ENCODE measurements around the gene ARHGAP26.

The ARHGAP26 gene

DNA sequence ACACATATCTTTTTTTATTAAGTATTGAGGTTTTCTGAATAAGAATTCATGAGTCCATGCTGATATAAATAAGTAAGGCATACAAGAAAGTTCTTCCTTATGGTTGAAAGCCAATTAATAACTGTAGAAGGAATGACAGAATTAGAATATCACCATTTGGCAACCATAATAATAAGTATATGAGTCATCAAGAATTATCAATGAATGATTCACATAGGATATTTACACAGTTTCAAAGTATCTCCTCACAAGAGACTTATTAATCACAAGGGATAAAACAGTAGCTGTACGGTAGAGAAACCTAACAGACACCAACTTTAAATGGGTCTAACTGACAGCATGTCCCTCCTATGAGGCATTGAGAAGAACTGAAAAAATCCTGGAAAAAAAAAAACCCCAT, 471.7 kb downstream of the ARHGAP26 start:
- no peak overlapping the region for H3K4me3 ChIP-seq (replicated peaks; ENCODE audit: low read depth, low read length)
- peak; percentile 18 for DNase-seq (ENCODE audit: low read depth)
- TF ChIP-seq, protein P1, sequence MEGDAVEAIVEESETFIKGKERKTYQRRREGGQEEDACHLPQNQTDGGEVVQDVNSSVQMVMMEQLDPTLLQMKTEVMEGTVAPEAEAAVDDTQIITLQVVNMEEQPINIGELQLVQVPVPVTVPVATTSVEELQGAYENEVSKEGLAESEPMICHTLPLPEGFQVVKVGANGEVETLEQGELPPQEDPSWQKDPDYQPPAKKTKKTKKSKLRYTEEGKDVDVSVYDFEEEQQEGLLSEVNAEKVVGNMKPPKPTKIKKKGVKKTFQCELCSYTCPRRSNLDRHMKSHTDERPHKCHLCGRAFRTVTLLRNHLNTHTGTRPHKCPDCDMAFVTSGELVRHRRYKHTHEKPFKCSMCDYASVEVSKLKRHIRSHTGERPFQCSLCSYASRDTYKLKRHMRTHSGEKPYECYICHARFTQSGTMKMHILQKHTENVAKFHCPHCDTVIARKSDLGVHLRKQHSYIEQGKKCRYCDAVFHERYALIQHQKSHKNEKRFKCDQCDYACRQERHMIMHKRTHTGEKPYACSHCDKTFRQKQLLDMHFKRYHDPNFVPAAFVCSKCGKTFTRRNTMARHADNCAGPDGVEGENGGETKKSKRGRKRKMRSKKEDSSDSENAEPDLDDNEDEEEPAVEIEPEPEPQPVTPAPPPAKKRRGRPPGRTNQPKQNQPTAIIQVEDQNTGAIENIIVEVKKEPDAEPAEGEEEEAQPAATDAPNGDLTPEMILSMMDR (IDR thresholded peaks at IDR 0.05; ENCODE audit: low read length, missing control alignments), result no peak

DNA sequence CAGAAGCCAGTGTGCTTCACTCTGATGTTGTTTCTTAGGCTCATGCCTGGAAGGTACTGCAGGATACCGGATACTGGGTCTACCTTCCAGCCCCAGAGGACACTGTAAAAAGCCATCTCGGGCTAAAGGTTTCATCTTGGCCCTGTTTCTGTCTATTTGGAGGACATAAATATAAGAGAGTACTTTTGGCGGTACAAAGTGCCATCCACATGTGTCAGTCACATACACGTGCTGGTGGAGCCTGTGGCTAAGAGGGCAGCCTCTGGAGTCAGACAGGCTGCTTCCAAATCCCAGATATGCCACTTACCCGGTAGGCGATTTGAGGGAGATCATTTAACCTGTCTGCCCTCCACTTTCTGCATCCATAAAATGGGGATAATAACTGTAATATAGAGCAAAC, 472.9 kb downstream of the ARHGAP26 start:
- DNase-seq (ENCODE audit: low read depth), result no peak
- H3K4me3 ChIP-seq (replicated peaks; ENCODE audit: low read depth, low read length), result no peak overlapping the region
- TF ChIP-seq, protein P1 (IDR thresholded peaks at IDR 0.05; ENCODE audit: low read length, missing control alignments), result no peak

DNA sequence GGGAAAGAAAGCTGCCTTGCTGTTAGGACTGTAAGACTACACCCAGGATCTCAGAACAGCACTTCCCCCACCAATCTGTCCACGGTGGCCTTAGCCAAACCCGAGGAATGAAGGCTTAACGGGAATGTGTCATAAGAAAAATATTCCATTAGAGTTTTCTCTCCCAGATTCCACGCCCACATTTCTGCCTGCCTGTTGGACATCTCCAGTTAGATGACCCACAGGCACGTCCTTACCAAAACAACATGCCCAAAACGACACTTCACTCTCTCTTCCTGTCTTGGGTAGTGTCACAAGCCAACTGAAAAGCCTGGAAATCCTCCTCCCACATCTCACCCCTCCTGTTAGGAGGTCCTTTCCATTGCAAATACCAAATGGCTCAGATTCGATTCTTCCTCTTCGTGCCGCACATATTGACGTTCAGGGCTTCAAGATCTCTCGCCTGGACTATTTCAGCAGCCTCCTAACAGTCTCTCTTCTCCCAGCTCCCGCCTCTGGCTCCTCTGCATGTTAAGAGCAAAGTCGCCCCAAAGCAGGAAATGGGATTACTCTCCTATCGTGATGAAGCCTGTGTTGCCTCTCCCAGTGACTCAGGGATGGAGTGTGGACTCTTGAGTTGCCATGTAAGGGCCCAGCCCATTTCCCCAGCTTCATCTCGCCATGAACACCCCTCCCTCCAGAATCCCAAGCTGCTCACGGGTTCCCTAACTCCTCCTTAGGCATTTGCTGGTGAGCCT, 474.0 kb downstream of the ARHGAP26 start:
- peak; percentile 96 for DNase-seq (ENCODE audit: low read depth)
- peak overlapping the region; percentile 33 for H3K4me3 ChIP-seq (replicated peaks; ENCODE audit: low read depth, low read length)
- TF ChIP-seq, protein P1 (IDR thresholded peaks at IDR 0.05; ENCODE audit: low read length, missing control alignments), result no peak

DNA sequence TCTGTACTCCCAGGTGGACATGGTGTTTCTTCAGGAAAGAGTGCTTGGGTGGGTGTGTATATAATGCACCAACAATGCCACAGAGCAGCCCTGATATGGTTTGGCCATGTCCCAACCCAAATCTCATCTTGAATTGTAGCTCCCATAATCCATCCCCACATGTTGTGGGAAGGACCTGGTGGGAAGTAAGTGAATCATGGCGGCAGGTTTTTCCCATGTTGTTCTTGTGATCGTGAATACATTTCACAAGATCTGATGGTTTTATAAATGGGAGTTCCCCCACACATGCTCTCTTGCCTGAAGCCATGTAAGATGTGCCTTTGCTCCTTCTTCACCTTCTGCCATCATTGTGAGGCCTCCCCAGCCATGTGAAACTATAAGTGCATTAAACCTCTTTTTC, 474.8 kb downstream of the ARHGAP26 start:
- TF ChIP-seq, protein P1 (IDR thresholded peaks at IDR 0.05; ENCODE audit: low read length, missing control alignments), result no peak
- H3K4me3 ChIP-seq (replicated peaks; ENCODE audit: low read depth, low read length), result no peak overlapping the region
- no peak for DNase-seq (ENCODE audit: low read depth)

DNA sequence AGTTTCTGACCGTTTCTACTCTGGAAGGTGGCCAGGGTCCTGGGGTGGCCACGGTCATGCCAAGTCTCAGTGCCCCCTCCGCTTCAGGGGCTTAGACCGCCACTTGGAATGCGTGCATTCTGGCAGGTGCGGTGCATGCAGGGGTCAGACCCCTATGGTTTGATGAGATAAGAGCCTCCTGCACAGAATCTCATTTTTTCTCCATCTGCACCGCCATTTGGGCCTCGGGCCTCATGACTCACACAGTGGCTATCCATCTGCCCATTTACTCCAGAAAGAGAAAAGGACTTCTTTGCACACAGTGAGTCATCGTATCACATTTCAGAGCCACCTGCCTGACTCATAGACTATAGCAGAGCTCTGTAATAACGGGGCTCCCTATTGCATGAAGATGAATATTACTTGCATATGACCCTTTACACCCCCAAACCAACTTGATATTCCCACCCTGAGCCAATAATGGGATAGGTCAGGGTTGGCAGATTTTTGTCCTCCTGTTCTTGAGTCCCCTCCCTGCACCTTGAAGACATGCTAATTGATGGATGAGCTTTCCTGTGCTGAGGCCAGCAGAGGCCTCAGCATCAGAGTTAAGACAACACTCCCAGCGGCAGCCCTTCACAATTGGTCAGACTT, 475.9 kb downstream of the ARHGAP26 start:
- H3K4me3 ChIP-seq (replicated peaks; ENCODE audit: low read depth, low read length), result no peak overlapping the region
- peak; percentile 88 for DNase-seq (ENCODE audit: low read depth)
- TF ChIP-seq, protein P1 (IDR thresholded peaks at IDR 0.05; ENCODE audit: low read length, missing control alignments), result no peak

DNA sequence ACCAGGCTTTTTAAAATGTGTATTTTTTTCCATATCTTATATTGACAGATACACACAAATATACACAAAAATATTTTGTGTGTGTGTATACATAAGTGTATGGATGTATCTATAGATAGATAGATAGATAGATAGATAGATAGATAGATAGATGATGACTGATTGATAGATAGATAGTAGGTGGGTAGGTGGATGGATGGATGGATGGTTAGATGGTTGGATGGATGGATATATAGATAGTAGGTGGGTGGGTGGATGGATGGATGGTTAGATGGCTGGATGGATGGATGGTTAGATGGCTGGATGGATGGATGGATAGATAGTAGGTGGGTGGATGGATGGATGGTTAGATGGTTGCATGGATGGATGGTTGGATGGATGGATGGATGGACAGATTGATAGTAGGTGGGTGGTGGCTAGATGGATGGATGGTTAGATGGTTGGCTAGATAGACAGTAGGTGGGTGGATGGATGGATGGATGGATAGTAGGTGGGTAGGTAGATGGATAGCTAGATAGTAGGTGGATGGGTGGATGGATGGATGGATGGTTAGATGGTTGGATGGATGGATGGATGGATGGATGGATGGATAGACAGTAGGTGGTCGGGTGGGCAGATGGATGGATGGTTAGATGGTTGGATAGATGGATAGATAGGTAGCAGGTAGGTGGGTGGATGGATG, 477.1 kb downstream of the ARHGAP26 start:
- TF ChIP-seq, protein P1 (IDR thresholded peaks at IDR 0.05; ENCODE audit: low read length, missing control alignments), result no peak
- DNase-seq (ENCODE audit: low read depth), result no peak
- no peak overlapping the region for H3K4me3 ChIP-seq (replicated peaks; ENCODE audit: low read depth, low read length)

Data from fibroblast of pulmonary artery (primary cell).